Glutamatergic neuron (in vitro differentiated cells): Measurements from ENCODE around the gene LYPLA2. TPM values are rescaled to one million over a fixed set of nuclear protein-coding genes. Genes with fewer than 3 reads are reported as not detected.

Source experiments
- DNase-seq: peaks from one replicate; pipeline ENCODE4 v3.0.0; 2022
- H3K27ac Mint-ChIP-seq: one replicate; pipeline ENCODE4 v1.8.0; 2020; ENCODE audit warnings: mild to moderate bottlenecking, mixed read lengths, inconsistent platforms; ENCODE audit not compliant: unreplicated experiment
- H3K27me3 Mint-ChIP-seq: one replicate; pipeline ENCODE4 v1.8.0; 2020; ENCODE audit warnings: mild to moderate bottlenecking, moderate library complexity, mixed read lengths, inconsistent platforms; ENCODE audit not compliant: unreplicated experiment
- H3K36me3 Mint-ChIP-seq: one replicate; pipeline ENCODE4 v1.8.0; 2020; ENCODE audit warnings: mild to moderate bottlenecking, mixed read lengths, inconsistent platforms; ENCODE audit not compliant: unreplicated experiment
- H3K4me1 Mint-ChIP-seq: one replicate; pipeline ENCODE4 v1.8.0; 2020; ENCODE audit warnings: mild to moderate bottlenecking, low read depth, mixed read lengths, inconsistent platforms; ENCODE audit not compliant: unreplicated experiment
- H3K4me3 Mint-ChIP-seq: one replicate; pipeline ENCODE4 v1.8.0; 2020; ENCODE audit warnings: mild to moderate bottlenecking, mixed read lengths, inconsistent platforms; ENCODE audit not compliant: unreplicated experiment
- H3K9me3 Mint-ChIP-seq: one replicate; pipeline ENCODE4 v1.8.0; 2020; ENCODE audit warnings: mild to moderate bottlenecking, moderate library complexity, mixed read lengths, inconsistent platforms; ENCODE audit not compliant: unreplicated experiment
- CTCF ChIP-seq: fragments of 200-600 bp; sonication (generic); IDR thresholded peaks from one replicate; pipeline ENCODE4 v1.5.0; 2021; ENCODE audit not compliant: partially characterized antibody, unreplicated experiment
- total RNA-seq: library from RNA; stranded (reverse); fragmentation: NEBNext Ultra II Directional; extraction: Animal tissue kit (Norgen Biotek cat#: 25700); gene quantifications from one replicate; pipeline ENCODE4 v1.2.1, GENCODE V29; 2021; ENCODE audit not compliant: unreplicated experiment

LYPLA2 gene
- total RNA-seq, 1 donor from 2014 or later, result 191 TPM

GRCh38 chr1:23810818-23811540 is 20.0 kb downstream of the LYPLA2 start:
- no peak overlapping the region for H3K27ac Mint-ChIP-seq
- no peaks in the 10 kb centered on the region for H3K36me3 Mint-ChIP-seq
- DNase-seq, result peak; percentile 59
- H3K4me3 Mint-ChIP-seq, result peak overlapping the region; percentile 56
- peak; percentile 62 for TF ChIP-seq CTCF
- no peaks in the 10 kb centered on the region for H3K9me3 Mint-ChIP-seq
- no peaks in the 10 kb centered on the region for H3K4me1 Mint-ChIP-seq
- no peaks in the 10 kb centered on the region for H3K27me3 Mint-ChIP-seq

GRCh38 chr1:23814016-23814415 is 23.1 kb downstream of the LYPLA2 start:
- Mint-ChIP-seq H3K9me3 (no peaks in the 10 kb centered on the region), H3K27me3 (no peaks in the 10 kb centered on the region), H3K4me3 (no peak overlapping the region), H3K27ac (no peak overlapping the region), H3K4me1 (no peaks in the 10 kb centered on the region), H3K36me3 (no peaks in the 10 kb centered on the region)
- no peak for DNase-seq
- no peak for TF ChIP-seq CTCF

- H3K9me3 Mint-ChIP-seq, result no peaks in the 10 kb centered on the region
- H3K36me3 Mint-ChIP-seq, result no peaks in the 10 kb centered on the region
- H3K27ac Mint-ChIP-seq, result no peak overlapping the region
- H3K4me3 Mint-ChIP-seq, result no peak overlapping the region
- DNase-seq, result no peak
- TF ChIP-seq CTCF, result no peak
- H3K4me1 Mint-ChIP-seq, result no peaks in the 10 kb centered on the region
- H3K27me3 Mint-ChIP-seq, result no peaks in the 10 kb centered on the region
Observed at GRCh38 chr1:23816361-23816760, 25.4 kb downstream of the LYPLA2 start.

GRCh38 chr1:23816906-23817305 is 26.0 kb downstream of the LYPLA2 start:
- Mint-ChIP-seq H3K27me3 (no peaks in the 10 kb centered on the region), H3K4me1 (no peaks in the 10 kb centered on the region), H3K36me3 (no peaks in the 10 kb centered on the region), H3K4me3 (no peak overlapping the region), H3K27ac (no peak overlapping the region), H3K9me3 (no peaks in the 10 kb centered on the region)
- TF ChIP-seq CTCF, result no peak
- no peak for DNase-seq

GRCh38 chr1:23817633-23818032 is 26.7 kb downstream of the LYPLA2 start:
- Mint-ChIP-seq H3K36me3 (no peaks in the 10 kb centered on the region), H3K4me1 (no peaks in the 10 kb centered on the region), H3K27me3 (no peaks in the 10 kb centered on the region), H3K27ac (no peak overlapping the region), H3K4me3 (no peak overlapping the region), H3K9me3 (no peaks in the 10 kb centered on the region)
- no peak for TF ChIP-seq CTCF
- DNase-seq, result no peak
